Mucosa of descending colon (tissue), 3 donors: ENCODE data around the gene LENG9. TPM values are rescaled to one million over a fixed set of nuclear protein-coding genes. Genes with fewer than 3 reads are reported as not detected.

Experiments
- ATAC-seq: fragments of 200-7000 bp; cut with Tn5 transposase; one replicate; pipeline ENCODE4 v1.9.1; 2020; ENCODE audit warnings: mild to moderate bottlenecking, moderate library complexity
- DNase-seq, 3 donors: peaks; one replicate each; pipeline ENCODE4 v3.0.0-alpha.2; 2020
- H3K36me3 ChIP-seq: fragments of 200-600 bp; one replicate; pipeline ENCODE4 v1.8.0; 2021; ENCODE audit warnings: low read depth, mild to moderate bottlenecking
- H3K4me1 ChIP-seq: fragments of 200-600 bp; one replicate; pipeline ENCODE4 v1.8.0; 2021; ENCODE audit warnings: low read depth, mild to moderate bottlenecking
- H3K4me3 ChIP-seq: fragments of 200-600 bp; one replicate; pipeline ENCODE4 v1.8.0; 2021; ENCODE audit warnings: mild to moderate bottlenecking
- H3K9me3 ChIP-seq: fragments of 200-600 bp; one replicate; pipeline ENCODE4 v1.8.0; 2021; ENCODE audit warnings: mild to moderate bottlenecking
- intact Hi-C, 2 donors: fragments of 100-400 bp; cut with DNase I in 1 of 2; cut with micrococcal nuclease in 1 of 2; formaldehyde crosslinking; loops; one replicate each; pipeline versions ENCODE4 v1.11.0 to v1.11.1; 2022; cut with DNase I, micrococcal nuclease
- total RNA-seq, 3 donors: library from RNA; stranded (reverse); fragmentation: NEBNext Ultra II Directional in 2 of 3; extraction: Animal tissue kit (Norgen Biotek cat#: 25700) in 2 of 3; gene quantifications; one replicate each; pipeline versions ENCODE4 v1.2.1 to v1.2.4, GENCODE V29; 2021 to 2023
- TF ChIP-seq, protein P1 (sequence below): fragments of 200-600 bp; IDR thresholded peaks from one replicate; pipeline ENCODE4 v1.8.0; 2022; ENCODE audit warnings: antibody characterized with exemption, mild to moderate bottlenecking
- donor health status: DM: no; HTN: no; CAD: no; lungs with moderate emphysema.
- donor health status: DM: no; HTN: no; CAD: no.
- donor health status: DM: no; HTN: yes; CAD: no.

LENG9 gene
- total RNA-seq, 3 donors from 2014 or later: 9.2 to 21.6 (median 20.9) TPM

DNA sequence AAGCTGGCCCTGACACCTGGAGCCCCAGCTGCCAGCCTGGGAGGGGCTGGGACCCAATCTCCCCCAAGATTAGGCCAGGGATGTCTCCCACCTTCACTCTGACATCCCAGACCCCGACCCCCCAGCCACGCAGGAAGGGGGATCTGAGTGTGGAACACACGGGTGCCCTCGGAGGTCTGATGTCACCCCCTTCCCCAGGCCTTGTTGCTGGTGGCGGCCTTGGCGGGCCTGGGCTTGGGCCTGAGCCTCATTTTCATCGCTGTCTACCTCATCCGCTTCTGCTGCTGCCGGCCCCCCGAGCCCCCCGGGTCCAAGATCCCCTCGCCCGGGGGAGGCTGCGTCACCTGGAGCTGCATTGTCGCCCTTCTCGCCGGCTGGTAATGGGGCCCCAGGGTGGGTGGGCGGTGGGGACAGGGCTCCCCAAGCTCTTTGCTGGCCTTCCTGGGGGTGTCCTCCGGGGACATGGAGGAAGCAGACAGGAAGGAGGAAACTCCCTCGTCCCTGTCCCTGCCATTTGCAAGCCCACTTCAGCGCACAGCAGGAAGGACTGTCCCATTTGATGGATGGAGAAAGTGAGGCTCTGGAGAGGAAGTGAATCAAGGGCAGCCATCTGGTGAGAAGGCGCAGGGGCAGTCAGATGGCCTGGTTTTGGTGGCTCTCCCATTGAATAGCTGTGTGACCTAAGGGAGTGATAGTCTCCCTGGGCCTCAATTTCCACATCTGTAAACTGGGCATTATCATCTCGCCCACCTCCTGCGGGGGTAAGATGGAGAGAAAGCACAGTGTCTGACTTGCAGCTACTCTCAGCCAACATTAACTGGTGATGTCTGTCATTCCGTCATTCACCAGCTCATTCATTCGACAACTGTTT lies 44.4 kb downstream of the LENG9 start:
- ATAC-seq (no peak), DNase-seq (no peak)
- TF ChIP-seq, protein P1, sequence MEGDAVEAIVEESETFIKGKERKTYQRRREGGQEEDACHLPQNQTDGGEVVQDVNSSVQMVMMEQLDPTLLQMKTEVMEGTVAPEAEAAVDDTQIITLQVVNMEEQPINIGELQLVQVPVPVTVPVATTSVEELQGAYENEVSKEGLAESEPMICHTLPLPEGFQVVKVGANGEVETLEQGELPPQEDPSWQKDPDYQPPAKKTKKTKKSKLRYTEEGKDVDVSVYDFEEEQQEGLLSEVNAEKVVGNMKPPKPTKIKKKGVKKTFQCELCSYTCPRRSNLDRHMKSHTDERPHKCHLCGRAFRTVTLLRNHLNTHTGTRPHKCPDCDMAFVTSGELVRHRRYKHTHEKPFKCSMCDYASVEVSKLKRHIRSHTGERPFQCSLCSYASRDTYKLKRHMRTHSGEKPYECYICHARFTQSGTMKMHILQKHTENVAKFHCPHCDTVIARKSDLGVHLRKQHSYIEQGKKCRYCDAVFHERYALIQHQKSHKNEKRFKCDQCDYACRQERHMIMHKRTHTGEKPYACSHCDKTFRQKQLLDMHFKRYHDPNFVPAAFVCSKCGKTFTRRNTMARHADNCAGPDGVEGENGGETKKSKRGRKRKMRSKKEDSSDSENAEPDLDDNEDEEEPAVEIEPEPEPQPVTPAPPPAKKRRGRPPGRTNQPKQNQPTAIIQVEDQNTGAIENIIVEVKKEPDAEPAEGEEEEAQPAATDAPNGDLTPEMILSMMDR: no peak
- H3K4me3 ChIP-seq: no peak overlapping the region
- no peaks in the 10 kb centered on the region for H3K4me1 ChIP-seq
- intact Hi-C loops: no loop called here
- no peaks in the 10 kb centered on the region for H3K36me3 ChIP-seq
- H3K9me3 ChIP-seq: no peaks in the 10 kb centered on the region

DNA sequence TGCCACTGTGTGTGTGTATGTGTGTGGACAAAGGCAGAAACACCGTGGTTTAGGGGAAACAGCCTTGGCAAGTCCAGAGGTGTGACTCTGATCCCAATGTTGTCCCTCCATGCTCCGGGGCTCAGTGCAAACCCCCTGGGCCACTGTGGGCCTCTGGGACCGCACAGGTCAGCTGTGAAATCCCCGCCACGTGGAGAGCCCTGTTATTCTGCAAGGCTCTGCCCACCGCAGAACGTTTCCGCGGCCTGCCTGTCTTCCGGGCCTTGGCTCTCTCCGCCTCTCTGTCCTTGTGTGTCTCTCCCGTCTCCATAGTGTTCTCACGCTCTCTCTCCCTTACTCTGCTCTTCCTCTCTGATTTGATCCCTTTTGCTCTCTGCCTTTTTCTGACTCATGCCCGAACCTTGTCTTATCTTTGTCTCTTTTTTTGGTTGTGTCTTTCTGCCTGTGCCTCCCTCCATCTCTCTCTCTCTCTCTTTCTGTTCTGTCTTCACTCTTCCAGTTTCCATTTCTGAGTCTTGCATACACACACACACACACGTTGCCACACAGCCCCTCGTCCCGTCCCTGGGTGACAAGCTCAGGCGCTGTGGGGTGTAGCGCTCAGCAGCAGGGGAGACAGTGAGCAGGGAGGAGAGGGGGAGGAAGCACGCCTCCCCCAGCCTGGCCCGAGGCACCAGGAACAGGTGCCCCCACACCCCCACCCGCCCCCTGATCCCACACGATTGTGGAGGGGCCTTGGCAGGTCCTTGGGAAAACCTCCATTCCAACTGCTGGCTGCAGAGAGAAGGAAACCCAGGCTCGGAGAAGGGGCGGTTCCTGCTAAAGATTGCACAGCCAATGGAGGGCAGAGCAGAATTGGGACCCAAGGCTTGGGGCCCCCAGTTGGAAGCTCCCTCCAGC lies 45.3 kb downstream of the LENG9 start:
- ATAC-seq: peak; percentile 24
- intact Hi-C loops: no loop called here
- H3K36me3 ChIP-seq: no peaks in the 10 kb centered on the region
- TF ChIP-seq, protein P1: no peak
- no peak for DNase-seq
- no peaks in the 10 kb centered on the region for H3K4me1 ChIP-seq
- H3K4me3 ChIP-seq: no peak overlapping the region
- no peaks in the 10 kb centered on the region for H3K9me3 ChIP-seq

DNA sequence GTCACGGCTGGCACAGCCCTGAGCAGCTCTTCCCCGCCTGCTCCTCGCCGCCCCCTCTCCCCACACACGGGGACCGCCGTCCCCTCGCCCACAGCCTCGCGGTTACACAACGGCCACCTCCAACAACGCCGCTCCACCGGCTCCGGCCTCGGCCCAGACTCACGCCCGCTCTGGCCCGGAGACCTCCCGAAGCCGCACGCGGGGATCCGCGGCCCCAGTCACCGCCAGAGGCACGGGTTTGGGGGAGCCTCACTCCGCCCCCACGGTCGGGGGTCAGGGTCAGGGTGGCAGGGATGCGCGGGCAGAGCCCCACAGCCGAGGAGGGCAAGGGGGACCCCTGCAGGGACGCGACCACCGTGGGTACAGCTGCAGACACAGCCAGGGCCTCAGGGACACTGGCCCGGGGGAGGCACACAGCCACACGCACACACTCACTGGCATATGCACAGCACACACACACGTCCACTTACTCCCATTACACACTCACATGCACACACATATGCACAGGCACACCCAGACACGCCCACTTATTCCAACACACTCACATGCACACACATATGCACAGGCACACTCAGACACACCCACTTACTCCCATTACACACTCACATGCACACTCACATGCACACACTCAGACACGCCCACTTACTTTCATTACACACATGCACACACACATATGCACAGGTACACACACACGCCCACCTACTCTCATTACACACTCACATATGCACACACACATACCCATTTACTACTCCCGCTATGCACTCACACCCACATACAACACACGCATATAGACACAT lies 46.7 kb downstream of the LENG9 start:
- H3K4me1 ChIP-seq: no peaks in the 10 kb centered on the region
- DNase-seq (no peak), ATAC-seq (no peak)
- no peaks in the 10 kb centered on the region for H3K9me3 ChIP-seq
- no peaks in the 10 kb centered on the region for H3K36me3 ChIP-seq
- intact Hi-C loops: no loop called here
- H3K4me3 ChIP-seq: no peak overlapping the region
- TF ChIP-seq, protein P1: no peak

DNA sequence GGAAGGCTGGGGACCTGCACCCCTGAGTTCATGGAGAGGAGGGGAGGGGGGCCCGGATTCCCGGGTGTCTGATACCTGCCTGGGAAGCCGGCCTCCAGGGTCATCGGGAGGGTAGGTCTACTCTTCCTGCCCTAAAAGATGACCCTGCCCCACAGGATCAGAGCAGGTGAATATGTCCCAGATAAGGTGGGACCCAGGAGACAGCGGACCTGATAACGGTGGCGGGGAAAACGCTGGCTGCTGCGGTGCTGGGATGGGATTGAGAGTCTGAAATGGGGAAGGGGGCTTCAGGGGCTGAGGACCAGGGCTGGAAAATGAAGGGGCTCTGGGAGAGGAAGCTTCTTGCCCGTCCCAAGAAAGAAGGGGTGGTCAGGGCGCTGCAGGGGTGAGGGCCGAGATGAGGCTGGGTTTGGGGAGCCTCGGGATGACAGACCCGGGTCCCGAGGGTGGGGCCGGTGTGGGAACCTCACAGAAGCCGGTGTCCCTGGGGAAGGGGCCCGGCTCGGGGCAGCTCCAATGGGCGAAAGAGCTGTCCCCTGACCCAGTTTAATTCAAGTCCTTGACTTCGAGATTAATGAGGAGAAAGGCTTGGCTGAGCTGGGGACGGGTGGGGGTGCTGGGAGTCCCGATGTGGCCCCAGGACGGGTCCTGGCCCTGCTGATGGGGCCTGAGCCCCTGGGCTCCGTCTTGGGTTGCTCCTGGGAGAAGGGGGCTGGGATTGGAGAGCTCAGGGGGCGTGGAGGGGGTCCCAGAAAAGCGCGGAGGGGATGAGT lies 47.5 kb downstream of the LENG9 start:
- intact Hi-C loops: no loop called here
- TF ChIP-seq, protein P1: no peak
- ATAC-seq (no peak), DNase-seq (no peak)
- H3K4me3 ChIP-seq: no peak overlapping the region
- no peaks in the 10 kb centered on the region for H3K36me3 ChIP-seq
- no peaks in the 10 kb centered on the region for H3K4me1 ChIP-seq
- no peaks in the 10 kb centered on the region for H3K9me3 ChIP-seq
